ENCODE data around the gene EMILIN2.
"Not testable (repeated sequence)": the region's sequence is repeated elsewhere in the genome, so short reads cannot be mapped to it uniquely, and the experiment has no call there.

EMILIN2 gene

GRCh38 chr18:2914881-2915240, 68.1 kb downstream of the EMILIN2 start:
- peaks cover 18% of the 10 kb centered on the region for H3K36me3 ChIP-seq (ENCODE audit: control insufficient read depth, low read length)
- no peak for TF ChIP-seq EZH2phosphoT487 (IDR thresholded peaks at IDR 0.05; ENCODE audit: borderline replicate concordance, low read length)
- no peak for TF ChIP-seq CTCF (IDR thresholded peaks at IDR 0.05; ENCODE audit: low read depth, low read length, poor library complexity, severe bottlenecking)
- no peak overlapping the region for H3K27ac ChIP-seq (ENCODE audit: low read depth, low read length)
- no peaks in the 10 kb centered on the region for H3K9me2 ChIP-seq (replicated peaks; ENCODE audit: control insufficient read depth, low read length)
- no peak overlapping the region for H3K4me3 ChIP-seq (ENCODE audit: low read length)
- H3K4me1 ChIP-seq (ENCODE audit: control insufficient read depth, low read length) = peaks cover 37% of the 10 kb centered on the region
- peaks cover 9% of the 10 kb centered on the region; the same call in 1 of the 2 replicates for H3F3A ChIP-seq (ENCODE audit: control insufficient read depth, insufficient read depth)
- no peaks in the 10 kb centered on the region for H4K20me1 ChIP-seq (ENCODE audit: control insufficient read depth, insufficient read depth, low read depth, low read length)
- H3K27me3 ChIP-seq (ENCODE audit: control insufficient read depth, low read length) = no peaks in the 10 kb centered on the region
- no peaks in the 10 kb centered on the region for H3K9me3 ChIP-seq (ENCODE audit: control insufficient read depth, insufficient read depth, low read length)
- no peaks in the 10 kb centered on the region for H3K79me2 ChIP-seq (ENCODE audit: control insufficient read depth, low read length)
- H3K4me2 ChIP-seq (ENCODE audit: low read length) = no peak overlapping the region

GRCh38 chr18:2915486-2915885, 68.7 kb downstream of the EMILIN2 start:
- peaks cover 37% of the 10 kb centered on the region for H3K4me1 ChIP-seq (ENCODE audit: control insufficient read depth, low read length)
- H3K27me3 ChIP-seq (ENCODE audit: control insufficient read depth, low read length); H3F3A ChIP-seq (ENCODE audit: control insufficient read depth, insufficient read depth); H3K9me3 ChIP-seq (ENCODE audit: control insufficient read depth, insufficient read depth, low read length); H3K27ac ChIP-seq (ENCODE audit: low read depth, low read length); H3K4me3 ChIP-seq (ENCODE audit: low read length); H4K20me1 ChIP-seq (ENCODE audit: control insufficient read depth, insufficient read depth, low read depth, low read length); H3K4me2 ChIP-seq (ENCODE audit: low read length); H3K79me2 ChIP-seq (ENCODE audit: control insufficient read depth, low read length); H3K9me2 ChIP-seq (replicated peaks; ENCODE audit: control insufficient read depth, low read length): not testable (repeated sequence)
- peaks cover 24% of the 10 kb centered on the region for H3K36me3 ChIP-seq (ENCODE audit: control insufficient read depth, low read length)

GRCh38 chr18:2916184-2916583, 69.4 kb downstream of the EMILIN2 start:
- Histone ChIP-seq H3K27me3 (ENCODE audit: control insufficient read depth, low read length) (no peaks in the 10 kb centered on the region), H3K9me2 (replicated peaks; ENCODE audit: control insufficient read depth, low read length) (no peaks in the 10 kb centered on the region), H3K4me3 (ENCODE audit: low read length) (no peak overlapping the region), H3K4me2 (ENCODE audit: low read length) (no peak overlapping the region), H3F3A (ENCODE audit: control insufficient read depth, insufficient read depth) (peaks cover 9% of the 10 kb centered on the region; the same call in 1 of the 2 replicates), H3K9me3 (ENCODE audit: control insufficient read depth, insufficient read depth, low read length) (no peaks in the 10 kb centered on the region), H4K20me1 (ENCODE audit: control insufficient read depth, insufficient read depth, low read depth, low read length) (no peaks in the 10 kb centered on the region), H3K36me3 (ENCODE audit: control insufficient read depth, low read length) (peaks cover 30% of the 10 kb centered on the region), H3K27ac (ENCODE audit: low read depth, low read length) (peak overlapping the region; percentile 84), H3K79me2 (ENCODE audit: control insufficient read depth, low read length) (no peaks in the 10 kb centered on the region), H3K4me1 (ENCODE audit: control insufficient read depth, low read length) (peaks cover 37% of the 10 kb centered on the region)
- no peak for TF ChIP-seq EZH2phosphoT487 (IDR thresholded peaks at IDR 0.05; ENCODE audit: borderline replicate concordance, low read length)
- no peak for TF ChIP-seq CTCF (IDR thresholded peaks at IDR 0.05; ENCODE audit: low read depth, low read length, poor library complexity, severe bottlenecking)

- Histone ChIP-seq H3K27me3 (ENCODE audit: control insufficient read depth, low read length) (no peaks in the 10 kb centered on the region), H3K4me3 (ENCODE audit: low read length) (peak overlapping the region; percentile 59), H3K4me2 (ENCODE audit: low read length) (peak overlapping the region; percentile 88), H3K9me3 (ENCODE audit: control insufficient read depth, insufficient read depth, low read length) (no peaks in the 10 kb centered on the region), H4K20me1 (ENCODE audit: control insufficient read depth, insufficient read depth, low read depth, low read length) (no peaks in the 10 kb centered on the region), H3K79me2 (ENCODE audit: control insufficient read depth, low read length) (no peaks in the 10 kb centered on the region), H3K27ac (ENCODE audit: low read depth, low read length) (peak overlapping the region; percentile 84), H3K36me3 (ENCODE audit: control insufficient read depth, low read length) (peaks cover 30% of the 10 kb centered on the region), H3K9me2 (replicated peaks; ENCODE audit: control insufficient read depth, low read length) (no peaks in the 10 kb centered on the region), H3K4me1 (ENCODE audit: control insufficient read depth, low read length) (peaks cover 37% of the 10 kb centered on the region), H3F3A (ENCODE audit: control insufficient read depth, insufficient read depth) (peaks cover 9% of the 10 kb centered on the region; the same call in 1 of the 2 replicates)
- TF ChIP-seq EZH2phosphoT487 (IDR thresholded peaks at IDR 0.05; ENCODE audit: borderline replicate concordance, low read length) (no peak), CTCF (IDR thresholded peaks at IDR 0.05; ENCODE audit: low read depth, low read length, poor library complexity, severe bottlenecking) (no peak)
Measured at GRCh38 chr18:2917259-2918047, 70.6 kb downstream of the EMILIN2 start.
